Measurements from ENCODE around the gene LLGL1.

The LLGL1 gene

DNA sequence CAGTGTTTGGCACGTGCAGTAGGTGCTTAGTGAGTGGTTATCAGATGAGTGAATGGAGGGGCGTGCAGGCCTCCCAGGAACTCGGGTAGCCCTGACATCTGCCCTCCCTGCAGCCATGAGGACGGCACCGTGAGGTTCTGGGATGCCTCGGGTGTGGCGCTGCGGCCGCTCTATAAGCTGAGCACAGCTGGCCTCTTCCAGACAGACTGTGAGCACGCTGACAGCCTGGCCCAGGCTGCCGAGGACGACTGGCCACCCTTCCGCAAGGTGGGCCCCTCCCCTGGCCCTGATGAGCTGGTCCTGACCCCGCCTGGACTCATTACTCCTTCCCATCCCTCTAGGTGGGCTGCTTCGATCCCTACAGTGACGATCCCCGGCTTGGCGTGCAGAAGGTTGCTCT lies 11.1 kb downstream of the LLGL1 start:
- DNase-seq (ENCODE audit: low read depth): no peak
- TF ChIP-seq CTCF (conservative IDR thresholded peaks at IDR 0.05; ENCODE audit: low read length): no peak
- H3K4me3 ChIP-seq (ENCODE audit: low read length): no peak overlapping the region

DNA sequence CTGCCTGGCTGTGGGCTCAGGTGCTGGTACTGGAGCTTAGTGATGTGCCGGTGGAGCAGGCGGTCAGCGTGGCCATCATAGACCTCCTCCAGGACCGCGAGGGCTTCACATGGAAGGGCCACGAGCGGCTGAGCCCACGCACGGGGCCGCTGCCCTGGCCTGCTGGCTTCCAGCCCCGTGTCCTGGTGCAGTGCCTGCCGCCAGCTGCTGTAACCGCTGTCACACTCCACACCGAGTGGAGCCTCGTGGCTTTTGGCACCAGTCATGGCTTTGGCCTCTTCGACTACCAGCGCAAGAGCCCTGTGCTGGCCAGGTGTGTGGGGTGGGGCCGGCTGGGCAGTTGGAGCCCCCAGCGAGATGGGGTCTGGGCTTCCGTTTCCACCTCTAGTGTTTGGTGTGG lies 12.0 kb downstream of the LLGL1 start:
- H3K4me3 ChIP-seq (ENCODE audit: low read length): no peak overlapping the region
- TF ChIP-seq CTCF (conservative IDR thresholded peaks at IDR 0.05; ENCODE audit: low read length): no peak
- DNase-seq (ENCODE audit: low read depth): no peak

DNA sequence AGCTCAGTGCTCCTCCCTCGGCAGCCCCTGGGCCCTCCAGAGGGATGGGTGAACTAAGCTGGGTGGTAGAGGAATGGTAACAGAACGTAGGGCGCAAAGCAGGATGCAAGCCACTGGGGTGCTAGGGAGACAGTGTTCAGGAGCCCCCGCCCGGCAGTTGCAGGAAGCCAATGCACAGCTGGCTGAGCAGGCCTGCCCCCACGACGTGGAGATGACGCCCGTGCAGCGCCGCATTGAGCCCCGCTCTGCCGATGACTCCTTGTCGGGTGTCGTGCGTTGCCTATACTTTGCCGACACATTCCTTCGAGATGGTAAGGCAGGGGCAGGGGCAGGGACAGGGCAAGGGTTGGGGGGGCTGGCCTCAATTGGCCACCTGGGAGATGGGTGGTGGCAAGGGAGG lies 12.9 kb downstream of the LLGL1 start:
- no peak overlapping the region for H3K4me3 ChIP-seq (ENCODE audit: low read length)
- no peak for TF ChIP-seq CTCF (conservative IDR thresholded peaks at IDR 0.05; ENCODE audit: low read length)
- no peak for DNase-seq (ENCODE audit: low read depth)

DNA sequence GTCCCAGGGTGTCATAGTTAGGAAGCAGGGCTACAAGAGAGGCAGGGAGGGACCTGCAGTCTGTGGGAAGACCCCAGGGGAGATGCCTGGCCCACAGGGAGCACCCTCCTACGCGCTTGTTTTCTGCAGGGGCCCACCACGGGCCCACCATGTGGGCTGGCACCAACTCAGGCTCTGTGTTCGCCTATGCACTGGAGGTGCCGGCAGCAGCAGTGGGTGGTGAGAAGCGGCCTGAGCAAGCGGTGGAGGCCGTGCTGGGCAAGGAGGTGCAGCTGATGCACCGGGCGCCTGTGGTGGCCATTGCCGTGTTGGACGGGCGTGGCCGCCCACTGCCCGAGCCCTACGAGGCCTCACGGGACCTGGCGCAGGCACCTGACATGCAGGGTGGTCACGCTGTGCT lies 15.0 kb downstream of the LLGL1 start:
- no peak for TF ChIP-seq CTCF (conservative IDR thresholded peaks at IDR 0.05; ENCODE audit: low read length)

DNA sequence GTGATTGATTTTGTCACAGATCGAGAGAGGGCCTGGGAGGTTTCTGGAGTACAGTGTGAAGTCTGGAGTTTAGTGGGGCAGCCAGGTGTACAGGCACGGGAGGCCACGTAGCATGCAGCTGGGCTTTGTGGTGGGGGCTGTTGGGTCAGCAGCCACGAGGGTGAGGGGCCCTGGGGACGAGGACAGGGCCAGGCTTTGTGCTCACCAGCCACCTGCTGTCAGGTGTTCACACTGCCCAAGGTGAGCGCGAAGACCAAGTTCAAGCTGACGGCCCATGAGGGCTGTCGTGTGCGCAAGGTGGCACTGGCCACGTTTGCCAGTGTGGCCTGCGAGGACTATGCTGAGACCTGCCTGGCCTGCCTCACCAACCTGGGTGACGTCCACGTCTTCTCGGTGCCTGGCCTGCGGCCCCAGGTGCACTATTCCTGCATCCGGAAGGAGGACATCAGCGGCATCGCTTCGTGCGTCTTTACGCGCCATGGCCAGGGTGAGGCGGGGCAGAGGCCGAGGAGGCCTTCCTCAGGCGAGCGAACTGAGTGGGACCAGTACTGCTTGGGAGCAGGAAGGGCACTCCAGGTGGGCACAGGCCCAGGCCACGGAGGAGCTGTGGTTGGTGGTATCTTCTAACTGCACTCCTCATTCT lies 15.9 kb downstream of the LLGL1 start:
- TF ChIP-seq CTCF (conservative IDR thresholded peaks at IDR 0.05; ENCODE audit: low read length): no peak
- H3K4me3 ChIP-seq (ENCODE audit: low read length): no peak overlapping the region
- DNase-seq (ENCODE audit: low read depth): no peak

More for the DNA sequence above, 15.0 kb downstream of the LLGL1 start:
- H3K4me3 ChIP-seq (ENCODE audit: low read length): no peak overlapping the region
- DNase-seq (ENCODE audit: low read depth): no peak

GRCh38 chr17:18245038-18245776 lies 19.8 kb downstream of the LLGL1 start:
- no peak overlapping the region for H3K4me3 ChIP-seq (ENCODE audit: low read length)
- no peak for TF ChIP-seq CTCF (conservative IDR thresholded peaks at IDR 0.05; ENCODE audit: low read length)
- no peak for DNase-seq (ENCODE audit: low read depth)

- no peak for DNase-seq (ENCODE audit: low read depth)
- TF ChIP-seq CTCF (conservative IDR thresholded peaks at IDR 0.05; ENCODE audit: low read length): no peak
- no peak overlapping the region for H3K4me3 ChIP-seq (ENCODE audit: low read length)
Observed at GRCh38 chr17:18246109-18246725, 20.8 kb downstream of the LLGL1 start.
